B cell (primary cell): ENCODE results near the gene KCTD12. TPM values are rescaled to one million over a fixed set of nuclear protein-coding genes. Genes with fewer than 3 reads are reported as not detected.

Source experiments
- ATAC-seq: fragments of 200-7000 bp; cut with Tn5 transposase; one replicate; pipeline ENCODE4 v1.10.0; 2021; ENCODE audit warnings: low read depth, mild to moderate bottlenecking, moderate number of reproducible peaks, moderate library complexity
- CTCF ChIA-PET: fragments of 350-600 bp; sonication (Branson Sonifier 250); formaldehyde crosslinking; loops from one replicate; lab custom pipeline; 2021; ENCODE audit warnings: antibody characterized with exemption, inconsistent platforms; lab: Charles Lee
- POLR2A ChIA-PET: fragments of 350-600 bp; sonication (Branson Sonifier 250); formaldehyde crosslinking; loops from one replicate; lab custom pipeline; 2021; ENCODE audit warnings: antibody characterized with exemption; lab: Charles Lee
- DNase-seq: peaks from one replicate; pipeline ENCODE4 v3.0.0; 2013
- H2AFZ ChIP-seq: 2 replicates; pipeline ENCODE4 v1.6.1; 2012; ENCODE audit warnings: mild to moderate bottlenecking, low read depth, low read length; ENCODE audit not compliant: insufficient read depth, poor library complexity, severe bottlenecking
- H3K27ac ChIP-seq, 2 donors: 1 replicate in 1 of 2; 2 replicates in 1 of 2; pipeline ENCODE4 v1.5.1; 2012 to 2013; ENCODE audit warnings: low read length in 2 of 2, mild to moderate bottlenecking in 2 of 2, moderate library complexity in 1 of 2
- H3K27me3 ChIP-seq, 4 experiments: fragments of 200-600 bp in 1 of 4; sonication (generic) in 1 of 4; replicated peaks in 1 of 4; 1 replicate in 2 of 4; 2 replicates in 2 of 4; pipeline versions ENCODE4 v1.6.1 to v1.7.0; 2013 to 2016; ENCODE audit warnings: low read length in 3 of 4, mild to moderate bottlenecking in 2 of 4, mixed read lengths in 1 of 4, moderate library complexity in 1 of 4; ENCODE audit not compliant: insufficient read depth in 4 of 4, control insufficient read depth in 3 of 4; ENCODE audit errors: control extremely low read depth in 1 of 4
- H3K36me3 ChIP-seq, 2 experiments: replicated peaks in 1 of 2; 1 replicate in 1 of 2; 2 replicates in 1 of 2; pipeline versions ENCODE4 v1.6.1 to v1.7.1; 2013; ENCODE audit warnings: low read length in 1 of 2; ENCODE audit not compliant: insufficient read depth in 2 of 2, control insufficient read depth in 1 of 2; ENCODE audit errors: control extremely low read depth in 1 of 2, extremely low read depth in 1 of 2
- H3K4me1 ChIP-seq, 2 donors: fragments of 200-600 bp in 1 of 2; sonication (generic) in 1 of 2; 1 replicate in 1 of 2; 2 replicates in 1 of 2; pipeline versions ENCODE4 v1.5.1 to v1.6.1; 2013 to 2017; ENCODE audit warnings: low read length in 2 of 2; ENCODE audit not compliant: control insufficient read depth in 2 of 2, insufficient read depth in 2 of 2
- H3K4me2 ChIP-seq: replicated peaks from 2 replicates; pipeline ENCODE3; 2012; ENCODE audit warnings: mild to moderate bottlenecking, low read depth, low read length; ENCODE audit not compliant: poor library complexity, severe bottlenecking
- H3K4me3 ChIP-seq, 5 experiments: fragments of 200-600 bp in 1 of 5; sonication (generic) in 1 of 5; 1 replicate in 3 of 5; 2 replicates in 2 of 5; pipeline versions ENCODE4 v1.5.1 to v1.7.0; 2011 to 2016; ENCODE audit warnings: low read length in 4 of 5, mild to moderate bottlenecking in 4 of 5, low read depth in 2 of 5, control low read depth in 1 of 5, moderate library complexity in 1 of 5; ENCODE audit not compliant: insufficient read depth in 1 of 5; ENCODE audit errors: control extremely low read depth in 1 of 5, extremely low read depth in 1 of 5
- H3K79me2 ChIP-seq: fragments of 200-600 bp; sonication (generic); one replicate; pipeline ENCODE4 v1.6.0; 2016; ENCODE audit warnings: low read length; ENCODE audit not compliant: control insufficient read depth, insufficient read depth
- H3K9ac ChIP-seq: fragments of 200-600 bp; sonication (generic); 2 replicates; pipeline ENCODE4 v1.6.1; 2017; ENCODE audit warnings: mild to moderate bottlenecking, low read length, moderate library complexity
- H3K9me3 ChIP-seq, 3 donors: one replicate each; pipeline versions ENCODE4 v1.6.1 to v1.7.1; 2013; ENCODE audit warnings: low read length in 2 of 3; ENCODE audit not compliant: control insufficient read depth in 2 of 3, insufficient read depth in 1 of 3; ENCODE audit errors: control extremely low read depth in 1 of 3
- H4K20me1 ChIP-seq: 2 replicates; pipeline ENCODE4 v1.6.0; 2012; ENCODE audit warnings: mild to moderate bottlenecking, low read length; ENCODE audit not compliant: insufficient read depth, control insufficient read depth, poor library complexity, severe bottlenecking
- H3K27ac Mint-ChIP-seq: one replicate; pipeline ENCODE4 v1.8.0; 2021; ENCODE audit warnings: mixed read lengths
- H3K27me3 Mint-ChIP-seq: one replicate; pipeline ENCODE4 v1.8.0; 2021; ENCODE audit warnings: mixed read lengths
- H3K4me1 Mint-ChIP-seq: one replicate; pipeline ENCODE4 v1.8.0; 2021; ENCODE audit warnings: mixed read lengths
- H3K4me3 Mint-ChIP-seq: one replicate; pipeline ENCODE4 v1.8.0; 2021; ENCODE audit warnings: mixed read lengths
- H3K9me3 Mint-ChIP-seq: one replicate; pipeline ENCODE4 v1.8.0; 2022; ENCODE audit warnings: mixed read lengths; ENCODE audit not compliant: insufficient read depth
- EZH2 ChIP-seq: IDR thresholded peaks from 2 replicates; pipeline ENCODE4 v1.6.1; 2012; ENCODE audit warnings: borderline replicate concordance, low read depth, mild to moderate bottlenecking, moderate library complexity, low read length; ENCODE audit not compliant: insufficient read depth, poor library complexity, severe bottlenecking
- WGBS: methylation state at CpG from one replicate; pipeline ENCODE4 v1.1.5; 2013; ENCODE audit warnings: missing lambda C conversion rate; ENCODE audit not compliant: insufficient coverage; 5-methylcytosine and 5-hydroxymethylcytosine counted together
- intact Hi-C: fragments of 100-400 bp; cut with micrococcal nuclease; formaldehyde crosslinking; loops from one replicate; pipeline ENCODE4 v1.10.0; 2022
- polyA plus RNA-seq: library from polyadenylated mRNA; depleted of rRNA; stranded (reverse); fragments of >200 nt; gene quantifications from 2 replicates; pipeline ENCODE4 v1.2.3, GENCODE V29; 2012
- total RNA-seq, 2 donors: library from RNA; stranded (reverse); fragments of 120-200 nt in 1 of 2; gene quantifications; 1 replicate in 1 of 2; 2 replicates in 1 of 2; pipeline versions ENCODE4 v1.2.3 to v1.2.4, GENCODE V29; 2013 to 2022
- TF ChIP-seq, protein P1 (sequence below): fragments of 200-600 bp; IDR thresholded peaks from one replicate; pipeline ENCODE4 v1.8.0; 2022; ENCODE audit warnings: antibody characterized with exemption, mild to moderate bottlenecking

KCTD12 gene
- total and polyA plus RNA-seq, 2 donors (not counting 1 experiment from before 2014, with no cell fraction given): 1.8 to 6.2 TPM

DNA sequence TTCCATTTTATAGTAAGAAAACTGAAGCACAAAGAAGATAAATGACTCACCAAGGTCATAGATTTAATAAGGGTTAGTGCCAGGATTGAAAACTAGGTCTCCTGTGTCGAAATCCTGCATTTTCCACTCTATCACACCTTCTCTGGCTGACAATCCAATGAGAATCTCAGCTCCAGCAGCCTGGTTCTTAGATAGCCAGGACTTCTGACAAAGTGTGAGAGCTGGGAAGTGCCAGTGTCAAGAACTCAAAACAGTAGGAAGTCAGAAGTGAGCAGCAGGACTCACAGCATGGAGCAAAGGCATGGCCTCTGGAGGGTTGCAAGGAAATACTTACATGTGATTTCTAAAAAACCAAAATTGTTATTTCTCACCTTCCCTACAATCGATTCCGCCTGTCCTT lies 24.3 kb downstream of the KCTD12 start:
- H3K4me1 ChIP-seq: no peaks in the 10 kb centered on the region
- H3K27me3 Mint-ChIP-seq: peaks cover 33% of the 10 kb centered on the region
- POLR2A ChIA-PET: no interaction called here
- H3K4me3 ChIP-seq: no peak overlapping the region
- H3K4me2 ChIP-seq: no peak overlapping the region
- ATAC-seq (no peak), DNase-seq (no peak)
- H3K4me3 Mint-ChIP-seq: no peak overlapping the region
- 75% methylated on average over 2 of the region's 3 CpGs for WGBS
- H3K36me3 ChIP-seq: no peaks in the 10 kb centered on the region
- CTCF ChIA-PET: no interaction called here
- no peak overlapping the region for H3K27ac ChIP-seq
- no peaks in the 10 kb centered on the region for H3K27me3 ChIP-seq
- no peaks in the 10 kb centered on the region for H3K9me3 Mint-ChIP-seq
- H2AFZ ChIP-seq: no peak overlapping the region
- H4K20me1 ChIP-seq: no peaks in the 10 kb centered on the region
- no peaks in the 10 kb centered on the region for H3K79me2 ChIP-seq
- H3K9ac ChIP-seq: no peak overlapping the region
- no peaks in the 10 kb centered on the region for H3K9me3 ChIP-seq
- H3K27ac Mint-ChIP-seq: no peak overlapping the region
- intact Hi-C loops: no loop called here
- H3K4me1 Mint-ChIP-seq: no peaks in the 10 kb centered on the region
- TF ChIP-seq, protein P1, sequence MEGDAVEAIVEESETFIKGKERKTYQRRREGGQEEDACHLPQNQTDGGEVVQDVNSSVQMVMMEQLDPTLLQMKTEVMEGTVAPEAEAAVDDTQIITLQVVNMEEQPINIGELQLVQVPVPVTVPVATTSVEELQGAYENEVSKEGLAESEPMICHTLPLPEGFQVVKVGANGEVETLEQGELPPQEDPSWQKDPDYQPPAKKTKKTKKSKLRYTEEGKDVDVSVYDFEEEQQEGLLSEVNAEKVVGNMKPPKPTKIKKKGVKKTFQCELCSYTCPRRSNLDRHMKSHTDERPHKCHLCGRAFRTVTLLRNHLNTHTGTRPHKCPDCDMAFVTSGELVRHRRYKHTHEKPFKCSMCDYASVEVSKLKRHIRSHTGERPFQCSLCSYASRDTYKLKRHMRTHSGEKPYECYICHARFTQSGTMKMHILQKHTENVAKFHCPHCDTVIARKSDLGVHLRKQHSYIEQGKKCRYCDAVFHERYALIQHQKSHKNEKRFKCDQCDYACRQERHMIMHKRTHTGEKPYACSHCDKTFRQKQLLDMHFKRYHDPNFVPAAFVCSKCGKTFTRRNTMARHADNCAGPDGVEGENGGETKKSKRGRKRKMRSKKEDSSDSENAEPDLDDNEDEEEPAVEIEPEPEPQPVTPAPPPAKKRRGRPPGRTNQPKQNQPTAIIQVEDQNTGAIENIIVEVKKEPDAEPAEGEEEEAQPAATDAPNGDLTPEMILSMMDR: no peak
- TF ChIP-seq EZH2: no peak

DNA sequence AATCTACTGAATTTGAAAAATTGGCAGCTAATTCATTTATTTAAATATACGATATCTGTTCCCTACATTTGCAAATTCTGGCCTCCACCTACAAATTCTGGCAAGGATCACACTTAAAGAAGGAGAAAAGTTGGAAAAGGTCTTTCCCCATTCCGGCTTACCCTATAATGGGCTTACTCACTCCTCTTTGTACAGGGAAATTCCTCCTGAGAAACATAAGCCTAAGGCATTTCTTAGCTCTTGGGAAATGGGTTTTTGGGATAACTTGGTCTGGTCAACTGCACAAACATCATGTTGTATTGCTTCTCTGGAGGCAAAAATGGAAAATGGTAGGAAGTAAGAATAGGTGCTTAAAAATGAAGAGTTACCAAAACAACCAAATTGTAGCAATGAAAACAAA lies 25.5 kb downstream of the KCTD12 start:
- H2AFZ ChIP-seq: no peak overlapping the region
- ATAC-seq (no peak), DNase-seq (no peak)
- no peak overlapping the region for H3K9ac ChIP-seq
- Mint-ChIP-seq H3K4me1 (no peaks in the 10 kb centered on the region), H3K27me3 (peaks cover 23% of the 10 kb centered on the region), H3K27ac (no peak overlapping the region), H3K9me3 (no peaks in the 10 kb centered on the region), H3K4me3 (no peak overlapping the region)
- no CpG with 5 or more reads among the region's 2 CpGs for WGBS
- peaks cover 0 to 2% (median 0%) of the 10 kb centered on the region in 3 donors for H3K9me3 ChIP-seq
- no peak overlapping the region for H3K27ac ChIP-seq
- H3K27me3 ChIP-seq: no peaks in the 10 kb centered on the region
- H3K36me3 ChIP-seq: no peaks in the 10 kb centered on the region
- no peak for TF ChIP-seq EZH2
- TF ChIP-seq, protein P1: no peak
- H3K4me1 ChIP-seq: no peaks in the 10 kb centered on the region
- H3K4me3 ChIP-seq: no peak overlapping the region
- no peak overlapping the region for H3K4me2 ChIP-seq
- intact Hi-C loops: no loop called here
- no peaks in the 10 kb centered on the region for H4K20me1 ChIP-seq
- CTCF ChIA-PET: no interaction called here
- POLR2A ChIA-PET: no interaction called here
- H3K79me2 ChIP-seq: no peaks in the 10 kb centered on the region
